NCI-H146 treated with DMSO at 0.1 percent for 48 hours (cell line): Measurements from ENCODE around the gene SERTAD1.

ENCODE experiments used
- DNase-seq: peaks from one replicate; lab custom pipeline; 2025; ENCODE audit not compliant: unreplicated experiment; lab: John Stamatoyannopoulos, UW

Gene SERTAD1

DNA sequence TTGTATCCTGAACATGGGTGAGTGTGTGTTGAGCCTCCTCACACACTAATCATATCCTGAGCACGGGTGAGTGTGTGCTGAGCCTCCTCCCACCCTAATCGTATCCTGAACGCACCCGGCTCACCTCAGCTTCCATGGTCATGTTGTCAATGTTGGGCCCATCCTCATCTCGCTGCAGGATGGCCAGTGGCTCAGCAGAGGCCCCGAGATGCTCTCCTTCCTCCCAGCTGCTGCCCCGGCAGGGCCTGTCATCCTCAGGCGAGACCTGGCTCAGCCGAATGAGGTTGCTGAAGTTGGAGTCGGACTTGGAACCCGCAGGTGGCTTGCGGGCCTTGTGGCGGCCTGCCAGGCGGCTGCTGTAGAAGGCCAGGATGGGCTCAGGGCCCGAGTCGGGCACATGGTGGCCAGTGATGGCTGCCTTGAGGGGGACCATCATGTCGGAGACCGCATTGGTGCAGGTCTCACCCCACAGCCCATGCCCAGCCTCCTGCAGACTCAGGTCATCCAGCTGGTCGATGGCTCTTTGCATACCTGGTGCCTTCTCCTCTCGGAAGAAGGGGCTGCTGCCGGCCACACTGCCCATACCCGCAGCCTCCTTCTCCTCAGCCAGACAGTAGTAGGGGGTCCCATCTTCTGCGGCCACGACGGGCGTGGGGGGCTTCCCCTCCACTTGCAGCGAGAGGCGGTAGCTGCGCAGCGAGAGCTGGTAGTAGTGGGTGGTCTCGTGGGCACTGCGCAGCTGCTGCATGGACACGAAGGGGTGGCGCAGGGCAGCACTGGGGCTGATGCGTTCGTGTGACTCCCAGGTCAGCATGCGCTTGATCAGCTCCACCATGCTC lies 45.4 kb downstream of the SERTAD1 start:
- DNase-seq: no peak

GRCh38 chr19:40379446-40380198 lies 46.2 kb downstream of the SERTAD1 start:
- DNase-seq: no peak

DNA sequence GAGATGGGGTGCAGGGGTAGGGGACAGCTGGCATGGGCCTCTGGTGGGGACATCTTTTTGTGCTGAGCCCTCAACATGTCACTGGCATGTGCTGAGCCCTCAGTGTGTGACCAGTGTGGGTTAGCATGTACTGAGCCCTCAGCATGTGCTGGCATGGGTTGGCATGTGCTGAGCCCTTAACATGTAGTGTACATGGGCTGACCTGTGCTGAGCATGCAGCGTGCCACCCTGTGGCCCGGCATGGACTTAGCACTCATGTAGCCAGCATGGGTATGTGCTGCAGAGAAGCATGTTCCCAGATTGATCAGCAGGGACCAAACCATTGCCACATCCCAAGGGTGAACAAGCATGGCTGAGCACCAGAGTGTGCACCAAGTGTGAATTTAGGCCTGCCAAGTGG lies 47.3 kb downstream of the SERTAD1 start:
- no peak for DNase-seq

DNA sequence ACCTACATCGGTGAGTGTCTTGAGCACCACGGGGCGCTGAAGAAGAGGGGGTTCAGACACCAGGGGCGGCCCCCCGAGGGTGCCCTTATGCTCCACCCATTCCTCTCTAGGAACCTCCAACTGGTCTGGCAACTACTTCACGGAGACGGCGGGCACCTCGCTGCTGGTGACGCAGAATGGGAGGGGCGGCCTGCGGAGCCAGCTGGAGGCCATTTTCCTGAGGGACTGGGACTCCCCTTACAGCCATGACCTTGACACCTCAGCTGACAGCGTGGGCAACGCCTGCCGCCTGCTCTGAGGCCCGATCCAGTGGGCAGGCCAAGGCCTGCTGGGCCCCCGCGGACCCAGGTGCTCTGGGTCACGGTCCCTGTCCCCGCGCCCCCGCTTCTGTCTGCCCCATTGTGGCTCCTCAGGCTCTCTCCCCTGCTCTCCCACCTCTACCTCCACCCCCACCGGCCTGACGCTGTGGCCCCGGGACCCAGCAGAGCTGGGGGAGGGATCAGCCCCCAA lies 47.9 kb downstream of the SERTAD1 start:
- no peak for DNase-seq

- no peak for DNase-seq
Measured at GRCh38 chr19:40376286-40376862, 49.4 kb downstream of the SERTAD1 start.

- DNase-seq: no peak
Measured at GRCh38 chr19:40374084-40374483, 51.7 kb downstream of the SERTAD1 start.

DNA sequence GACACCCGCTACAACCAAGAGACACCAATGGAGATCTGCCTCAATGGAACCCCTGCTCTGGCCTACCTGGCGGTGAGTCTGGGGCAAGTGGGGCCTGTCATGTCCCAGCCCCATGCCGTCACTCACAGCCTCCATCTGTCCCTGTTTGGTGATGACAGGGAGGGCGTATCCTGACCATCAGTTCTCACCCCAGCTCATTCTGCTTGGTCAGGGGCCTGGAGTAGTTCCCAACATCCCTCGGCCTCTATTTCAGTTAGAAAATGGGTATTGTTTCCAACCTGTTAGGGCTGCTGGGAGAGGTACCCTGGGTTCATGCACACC lies 54.0 kb downstream of the SERTAD1 start:
- DNase-seq: no peak
